Neural progenitor cell (in vitro differentiated cells): ENCODE results near the gene MYRFL. TPM values are rescaled to one million over a fixed set of nuclear protein-coding genes. Genes with fewer than 3 reads are reported as not detected.

ENCODE experiments used
- DNase-seq: peaks from one replicate; pipeline ENCODE4 v3.0.0-alpha.2; 2016; ENCODE audit warnings: low spot score
- H2AFZ ChIP-seq: fragments of 200-600 bp; sonication (generic); replicated peaks from 2 replicates; pipeline ENCODE4 v1.6.1; 2016; ENCODE audit warnings: antibody characterized with exemption
- H3F3A ChIP-seq: fragments of 200-600 bp; sonication (generic); 2 replicates; pipeline ENCODE4 v1.6.1; 2016; ENCODE audit warnings: antibody characterized with exemption, low read depth
- H3K27ac ChIP-seq: fragments of 200-600 bp; sonication (generic); 2 replicates; pipeline ENCODE4 v1.5.1; 2016; ENCODE audit warnings: mild to moderate bottlenecking
- H3K27me3 ChIP-seq: fragments of 200-600 bp; sonication (generic); 2 replicates; pipeline ENCODE4 v1.6.1; 2016; ENCODE audit warnings: mild to moderate bottlenecking, moderate library complexity
- H3K36me3 ChIP-seq: fragments of 200-600 bp; sonication (generic); 2 replicates; pipeline ENCODE4 v1.5.1; 2016
- H3K4me1 ChIP-seq: fragments of 200-600 bp; sonication (generic); 2 replicates; pipeline ENCODE4 v1.6.1; 2016; ENCODE audit warnings: mixed run types
- H3K4me2 ChIP-seq: fragments of 200-600 bp; sonication (generic); 2 replicates; pipeline ENCODE4 v1.6.1; 2016
- H3K4me3 ChIP-seq: fragments of 200-600 bp; sonication (generic); 2 replicates; pipeline ENCODE4 v1.5.1; 2016
- H3K79me2 ChIP-seq: fragments of 200-600 bp; sonication (generic); 2 replicates; pipeline ENCODE4 v1.6.1; 2016; ENCODE audit warnings: low read depth
- H3K9ac ChIP-seq: fragments of 200-600 bp; sonication (generic); 2 replicates; pipeline ENCODE4 v1.6.1; 2016
- H3K9me3 ChIP-seq: fragments of 200-600 bp; sonication (generic); 2 replicates; pipeline ENCODE4 v1.5.1; 2016; ENCODE audit warnings: low read depth
- H4K20me1 ChIP-seq: fragments of 200-600 bp; sonication (generic); 2 replicates; pipeline ENCODE4 v1.6.1; 2016; ENCODE audit warnings: low read depth
- H3K27ac Mint-ChIP-seq: 3 replicates; pipeline ENCODE4 v1.8.0; 2021; ENCODE audit warnings: mixed read lengths
- H3K27me3 Mint-ChIP-seq: 2 replicates; pipeline ENCODE4 v1.8.0; 2022; ENCODE audit warnings: low read depth, mild to moderate bottlenecking, inconsistent platforms, moderate library complexity, mixed read lengths; ENCODE audit not compliant: insufficient read depth
- H3K36me3 Mint-ChIP-seq: 3 replicates; pipeline ENCODE4 v1.8.0; 2021; ENCODE audit warnings: mixed read lengths
- H3K4me1 Mint-ChIP-seq: 3 replicates; pipeline ENCODE4 v1.8.0; 2021; ENCODE audit warnings: mixed read lengths
- H3K4me3 Mint-ChIP-seq: 3 replicates; pipeline ENCODE4 v1.8.0; 2021; ENCODE audit warnings: mild to moderate bottlenecking, moderate library complexity, mixed read lengths
- H3K9me3 Mint-ChIP-seq: 3 replicates; pipeline ENCODE4 v1.8.0; 2020; ENCODE audit warnings: mixed read lengths
- CTCF ChIP-seq: fragments of 200-600 bp; sonication (generic); IDR thresholded peaks from 2 replicates; pipeline ENCODE4 v1.5.1; 2017; ENCODE audit warnings: antibody characterized with exemption, mild to moderate bottlenecking
- EZH2 ChIP-seq: fragments of 200-600 bp; sonication (generic); IDR thresholded peaks from 2 replicates; pipeline ENCODE4 v1.6.1; 2017; ENCODE audit warnings: antibody characterized with exemption, mild to moderate bottlenecking, moderate library complexity
- EZH2phosphoT487 ChIP-seq: fragments of 200-600 bp; sonication (generic); IDR thresholded peaks from 2 replicates; pipeline ENCODE4 v1.6.1; 2017; ENCODE audit warnings: antibody characterized with exemption
- total RNA-seq: library from RNA; depleted of rRNA; stranded (reverse); fragments of >200 nt; gene quantifications from 2 replicates; pipeline ENCODE4 v1.2.3, GENCODE V29; 2015; ENCODE audit warnings: low replicate concordance

Gene MYRFL
- total RNA-seq, 1 donor from 2014 or later = not detected

- TF ChIP-seq CTCF (peak; percentile 35), EZH2 (no peak)
- no peak overlapping the region for H3K27ac ChIP-seq
- H3K9me3 ChIP-seq = no peaks in the 10 kb centered on the region
- H3K4me1 Mint-ChIP-seq = peaks cover 13% of the 10 kb centered on the region
- H3K36me3 ChIP-seq = no peaks in the 10 kb centered on the region
- no peak overlapping the region for H3K4me3 Mint-ChIP-seq
- no peaks in the 10 kb centered on the region for H3K79me2 ChIP-seq
- H3K9ac ChIP-seq = no peak overlapping the region
- H3K4me2 ChIP-seq = no peak overlapping the region
- H2AFZ ChIP-seq = no peak overlapping the region
- H3K27me3 ChIP-seq = no peaks in the 10 kb centered on the region
- H3K36me3 Mint-ChIP-seq = no peaks in the 10 kb centered on the region
- peaks cover 2% of the 10 kb centered on the region for H3K9me3 Mint-ChIP-seq
- H3F3A ChIP-seq = no peaks in the 10 kb centered on the region
- DNase-seq = peak; percentile 38
- peaks cover 4% of the 10 kb centered on the region for H3K27me3 Mint-ChIP-seq
- no peaks in the 10 kb centered on the region for H4K20me1 ChIP-seq
- no peak overlapping the region for H3K27ac Mint-ChIP-seq
- H3K4me3 ChIP-seq = no peak overlapping the region
- peaks cover 10% of the 10 kb centered on the region for H3K4me1 ChIP-seq
Measured at GRCh38 chr12:69880571-69880970, 55.5 kb downstream of the MYRFL start.

- Histone ChIP-seq H3K36me3 (no peaks in the 10 kb centered on the region), H3K79me2 (no peaks in the 10 kb centered on the region), H3K27me3 (no peaks in the 10 kb centered on the region), H3K4me3 (no peak overlapping the region), H3K4me2 (no peak overlapping the region), H3K27ac (no peak overlapping the region), H3K9ac (no peak overlapping the region), H4K20me1 (no peaks in the 10 kb centered on the region), H3K9me3 (no peaks in the 10 kb centered on the region), H3K4me1 (peaks cover 4% of the 10 kb centered on the region), H3F3A (no peaks in the 10 kb centered on the region), H2AFZ (no peak overlapping the region)
- Mint-ChIP-seq H3K9me3 (peaks cover 2% of the 10 kb centered on the region), H3K36me3 (no peaks in the 10 kb centered on the region), H3K27me3 (peaks cover 4% of the 10 kb centered on the region), H3K4me1 (peaks cover 13% of the 10 kb centered on the region), H3K27ac (no peak overlapping the region), H3K4me3 (no peak overlapping the region)
- no peak for DNase-seq
- TF ChIP-seq EZH2 (no peak), CTCF (no peak), EZH2phosphoT487 (no peak)
Measured at GRCh38 chr12:69881771-69882170, 56.7 kb downstream of the MYRFL start.

GRCh38 chr12:69884386-69884785 lies 59.4 kb downstream of the MYRFL start:
- Histone ChIP-seq H3K4me2 (no peak overlapping the region), H4K20me1 (no peaks in the 10 kb centered on the region), H3K4me3 (no peak overlapping the region), H3K9ac (no peak overlapping the region), H3K36me3 (no peaks in the 10 kb centered on the region), H3K79me2 (no peaks in the 10 kb centered on the region), H3K27ac (no peak overlapping the region), H2AFZ (no peak overlapping the region), H3K27me3 (no peaks in the 10 kb centered on the region), H3F3A (no peaks in the 10 kb centered on the region), H3K4me1 (peaks cover 4% of the 10 kb centered on the region), H3K9me3 (no peaks in the 10 kb centered on the region)
- TF ChIP-seq EZH2 (no peak), EZH2phosphoT487 (no peak), CTCF (no peak)
- no peak for DNase-seq
- no peaks in the 10 kb centered on the region for H3K36me3 Mint-ChIP-seq
- no peaks in the 10 kb centered on the region for H3K27me3 Mint-ChIP-seq
- H3K4me3 Mint-ChIP-seq = no peak overlapping the region
- peaks cover 2% of the 10 kb centered on the region for H3K9me3 Mint-ChIP-seq
- peaks cover 9% of the 10 kb centered on the region for H3K4me1 Mint-ChIP-seq
- no peak overlapping the region for H3K27ac Mint-ChIP-seq

- H3K9ac ChIP-seq = no peak overlapping the region
- H3K27me3 ChIP-seq = no peaks in the 10 kb centered on the region
- Mint-ChIP-seq H3K4me3 (no peak overlapping the region), H3K9me3 (peaks cover 2% of the 10 kb centered on the region), H3K27ac (no peak overlapping the region), H3K27me3 (no peaks in the 10 kb centered on the region), H3K4me1 (no peaks in the 10 kb centered on the region), H3K36me3 (no peaks in the 10 kb centered on the region)
- H3K27ac ChIP-seq = no peak overlapping the region
- H3K79me2 ChIP-seq = no peaks in the 10 kb centered on the region
- no peak overlapping the region for H3K4me3 ChIP-seq
- no peaks in the 10 kb centered on the region for H3F3A ChIP-seq
- no peaks in the 10 kb centered on the region for H3K4me1 ChIP-seq
- TF ChIP-seq EZH2phosphoT487 (no peak), CTCF (no peak), EZH2 (no peak)
- H3K9me3 ChIP-seq = no peaks in the 10 kb centered on the region
- H2AFZ ChIP-seq = no peak overlapping the region
- H3K4me2 ChIP-seq = no peak overlapping the region
- no peaks in the 10 kb centered on the region for H3K36me3 ChIP-seq
- no peak for DNase-seq
- no peaks in the 10 kb centered on the region for H4K20me1 ChIP-seq
Measured at GRCh38 chr12:69885658-69886057, 60.6 kb downstream of the MYRFL start.
